Subcutaneous adipose tissue (tissue), 4 donors: ENCODE results near the gene PPARA. TPM values are rescaled to one million over a fixed set of nuclear protein-coding genes. Genes with fewer than 3 reads are reported as not detected.

Source experiments
- CTCF ChIP-seq: fragments of 450-650 bp; IDR thresholded peaks from one replicate; pipeline ENCODE4 v1.5.1; 2016; ENCODE audit warnings: low read depth, mild to moderate bottlenecking, control low read depth, antibody characterized with exemption, moderate library complexity
- total RNA-seq, 4 donors: library from RNA; depleted of rRNA; stranded (reverse); fragments of >200 nt; gene quantifications; one replicate each; pipeline ENCODE4 v1.1.0, GENCODE V29; 2016

The PPARA gene
- total RNA-seq, 4 donors from 2014 or later: 23.5 to 51.0 (median 36.0) TPM

GRCh38 chr22:46187862-46188261 lies 37.5 kb downstream of the PPARA start:
- no peak for TF ChIP-seq CTCF

- no peak for TF ChIP-seq CTCF
Observed at GRCh38 chr22:46192210-46192993, 42.1 kb downstream of the PPARA start.

- TF ChIP-seq CTCF: no peak
Observed at GRCh38 chr22:46193898-46194310, 43.6 kb downstream of the PPARA start.

GRCh38 chr22:46195487-46196165 lies 45.3 kb downstream of the PPARA start:
- TF ChIP-seq CTCF: no peak

- no peak for TF ChIP-seq CTCF
Observed at GRCh38 chr22:46196278-46196677, 46.0 kb downstream of the PPARA start.

- no peak for TF ChIP-seq CTCF
Observed at GRCh38 chr22:46198274-46198673, 47.9 kb downstream of the PPARA start.

GRCh38 chr22:46201059-46201757 lies 50.9 kb downstream of the PPARA start:
- TF ChIP-seq CTCF: no peak
